ENCODE results near the gene PLEKHA8. TPM values are rescaled to one million over a fixed set of nuclear protein-coding genes. Genes with fewer than 3 reads are reported as not detected.

PLEKHA8 gene
- total RNA-seq, 6 experiments from 2014 or later = 2.7 to 8.1 (median 4.4) TPM

GRCh38 chr7:30076411-30076810 is 48.2 kb downstream of the PLEKHA8 start:
- Histone ChIP-seq H3K4me1 (peaks cover 0 to 9% (median 0%) of the 10 kb centered on the region in 4 donors), H3K27me3 (no peaks in the 10 kb centered on the region), H3K27ac (no peak overlapping the region), H3K9me3 (no peaks in the 10 kb centered on the region), H3K4me3 (no peak overlapping the region), H3K36me3 (no peaks in the 10 kb centered on the region)
- TF ChIP-seq POLR2A (IDR thresholded peaks at IDR 0.05) = no peak
- TF ChIP-seq, protein P1, sequence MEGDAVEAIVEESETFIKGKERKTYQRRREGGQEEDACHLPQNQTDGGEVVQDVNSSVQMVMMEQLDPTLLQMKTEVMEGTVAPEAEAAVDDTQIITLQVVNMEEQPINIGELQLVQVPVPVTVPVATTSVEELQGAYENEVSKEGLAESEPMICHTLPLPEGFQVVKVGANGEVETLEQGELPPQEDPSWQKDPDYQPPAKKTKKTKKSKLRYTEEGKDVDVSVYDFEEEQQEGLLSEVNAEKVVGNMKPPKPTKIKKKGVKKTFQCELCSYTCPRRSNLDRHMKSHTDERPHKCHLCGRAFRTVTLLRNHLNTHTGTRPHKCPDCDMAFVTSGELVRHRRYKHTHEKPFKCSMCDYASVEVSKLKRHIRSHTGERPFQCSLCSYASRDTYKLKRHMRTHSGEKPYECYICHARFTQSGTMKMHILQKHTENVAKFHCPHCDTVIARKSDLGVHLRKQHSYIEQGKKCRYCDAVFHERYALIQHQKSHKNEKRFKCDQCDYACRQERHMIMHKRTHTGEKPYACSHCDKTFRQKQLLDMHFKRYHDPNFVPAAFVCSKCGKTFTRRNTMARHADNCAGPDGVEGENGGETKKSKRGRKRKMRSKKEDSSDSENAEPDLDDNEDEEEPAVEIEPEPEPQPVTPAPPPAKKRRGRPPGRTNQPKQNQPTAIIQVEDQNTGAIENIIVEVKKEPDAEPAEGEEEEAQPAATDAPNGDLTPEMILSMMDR (IDR thresholded peaks at IDR 0.05) = no peak
- no peak for DNase-seq
- ATAC-seq = no peak
- 100% methylated on average over 1 of the region's 1 CpG for WGBS (ENCODE audit: insufficient coverage, low coverage, low lambda C conversion rate, missing lambda C conversion rate)
- intact Hi-C loops (cut with DNase I) = no loop called here

GRCh38 chr7:30078280-30078679 is 50.1 kb downstream of the PLEKHA8 start:
- WGBS (ENCODE audit: insufficient coverage, low coverage, low lambda C conversion rate, missing lambda C conversion rate) = 100% methylated on average over 3 of the region's 3 CpGs
- ATAC-seq (no peak), DNase-seq (no peak)
- TF ChIP-seq, protein P1 (IDR thresholded peaks at IDR 0.05) = no peak
- no peak for TF ChIP-seq POLR2A (IDR thresholded peaks at IDR 0.05)
- peaks cover 0 to 6% (median 0%) of the 10 kb centered on the region in 4 donors for H3K4me1 ChIP-seq
- H3K27me3 ChIP-seq = no peaks in the 10 kb centered on the region
- H3K36me3 ChIP-seq = no peaks in the 10 kb centered on the region
- H3K27ac ChIP-seq = no peak overlapping the region
- H3K9me3 ChIP-seq = no peaks in the 10 kb centered on the region
- H3K4me3 ChIP-seq = no peak overlapping the region
- intact Hi-C loops (cut with DNase I) = no loop called here

DNA sequence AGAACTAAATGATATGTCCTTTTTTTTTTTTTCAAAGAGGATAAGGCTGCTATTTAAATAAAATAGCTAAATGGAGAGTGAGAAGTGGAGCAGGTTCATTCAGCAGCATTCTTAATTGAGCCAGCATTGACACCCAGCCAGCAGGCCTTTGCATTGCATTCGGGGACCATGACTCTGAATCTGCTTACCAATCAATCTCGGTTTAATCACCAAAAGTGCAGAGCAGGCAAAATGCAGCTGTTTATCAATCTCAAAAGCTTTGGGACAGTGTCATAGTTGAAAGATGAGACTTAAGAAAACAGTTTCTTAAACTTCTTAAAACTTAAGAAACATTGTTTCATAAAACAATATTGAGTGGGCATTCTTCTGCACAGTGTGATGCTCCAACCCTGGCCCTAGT is 51.7 kb downstream of the PLEKHA8 start:
- no peaks in the 10 kb centered on the region for H3K9me3 ChIP-seq
- H3K27me3 ChIP-seq = no peaks in the 10 kb centered on the region
- intact Hi-C loops (cut with DNase I) = no loop called here
- 79% methylated on average over 2 of the region's 2 CpGs for WGBS (ENCODE audit: insufficient coverage, low coverage, low lambda C conversion rate, missing lambda C conversion rate)
- DNase-seq (no peak), ATAC-seq (no peak)
- no peak overlapping the region for H3K27ac ChIP-seq
- H3K36me3 ChIP-seq = no peaks in the 10 kb centered on the region
- TF ChIP-seq, protein P1 (IDR thresholded peaks at IDR 0.05) = no peak
- TF ChIP-seq POLR2A (IDR thresholded peaks at IDR 0.05) = no peak
- no peaks in the 10 kb centered on the region for H3K4me1 ChIP-seq
- no peak overlapping the region for H3K4me3 ChIP-seq

DNA sequence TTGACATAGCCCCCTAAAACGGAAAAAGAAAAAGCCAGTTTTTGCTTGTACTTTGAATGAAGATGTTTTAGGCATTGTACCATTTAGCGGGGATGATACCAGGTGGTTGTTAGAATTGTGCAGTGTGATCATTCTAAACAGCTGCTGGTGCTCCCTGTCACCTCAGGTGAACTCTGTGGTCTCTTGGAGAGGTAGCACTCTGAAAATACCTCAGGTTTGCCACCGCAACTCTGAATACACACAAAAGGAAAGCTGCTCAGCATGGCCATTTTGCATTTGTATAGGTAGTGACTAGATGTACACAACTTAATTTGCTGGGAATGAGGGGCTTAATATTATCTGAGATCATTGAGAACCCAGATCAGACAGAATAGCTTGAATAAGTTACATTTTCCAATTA is 52.6 kb downstream of the PLEKHA8 start:
- no peak for TF ChIP-seq POLR2A (IDR thresholded peaks at IDR 0.05)
- TF ChIP-seq, protein P1 (IDR thresholded peaks at IDR 0.05) = no peak
- Histone ChIP-seq H3K9me3 (no peaks in the 10 kb centered on the region), H3K36me3 (no peaks in the 10 kb centered on the region), H3K4me1 (no peaks in the 10 kb centered on the region), H3K27ac (no peak overlapping the region), H3K4me3 (no peak overlapping the region), H3K27me3 (no peaks in the 10 kb centered on the region)
- 94% methylated on average over 3 of the region's 3 CpGs for WGBS (ENCODE audit: insufficient coverage, low coverage, low lambda C conversion rate, missing lambda C conversion rate)
- no peak for ATAC-seq
- intact Hi-C loops (cut with DNase I) = no loop called here
- no peak for DNase-seq

DNA sequence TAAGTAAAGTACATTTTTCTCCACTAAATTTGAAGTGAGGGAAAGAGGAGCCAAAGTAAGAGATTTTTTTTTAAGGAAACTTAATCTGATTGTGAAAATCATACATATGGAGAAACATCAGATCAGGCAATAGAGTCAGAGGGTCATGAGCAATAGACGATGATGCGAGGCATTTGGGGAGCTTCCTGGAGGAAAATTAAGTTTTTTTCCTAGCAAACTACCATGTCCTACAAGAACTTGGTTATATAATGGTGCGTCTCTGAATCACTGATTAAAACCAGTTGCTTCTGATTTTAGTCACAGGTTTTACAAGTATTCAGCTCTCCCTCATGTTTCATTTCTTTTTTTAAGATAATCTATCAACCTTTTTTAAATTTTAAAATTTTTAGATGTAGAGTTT is 54.5 kb downstream of the PLEKHA8 start:
- Histone ChIP-seq H3K4me1 (no peaks in the 10 kb centered on the region), H3K9me3 (no peaks in the 10 kb centered on the region), H3K27me3 (no peaks in the 10 kb centered on the region), H3K4me3 (no peak overlapping the region), H3K36me3 (no peaks in the 10 kb centered on the region), H3K27ac (no peak overlapping the region)
- no peak for TF ChIP-seq POLR2A (IDR thresholded peaks at IDR 0.05)
- TF ChIP-seq, protein P1 (IDR thresholded peaks at IDR 0.05) = no peak
- ATAC-seq (no peak), DNase-seq (no peak)
- WGBS (ENCODE audit: insufficient coverage, low coverage, low lambda C conversion rate, missing lambda C conversion rate) = 88% methylated on average over 3 of the region's 3 CpGs
- intact Hi-C loops (cut with DNase I) = no loop called here

All from right lobe of liver (tissue), 6 donors.